ENCODE measurements around the gene RPF1. TPM values are rescaled to one million over a fixed set of nuclear protein-coding genes. Genes with fewer than 3 reads are reported as not detected.

RPF1 gene
- total RNA-seq, 1 donor: 29.3 TPM

GRCh38 chr1:84541679-84542078 lies 62.6 kb downstream of the RPF1 start:
- TF ChIP-seq CTCF (IDR thresholded peaks at IDR 0.05; ENCODE audit: extremely low read depth, low read depth, low read length): no peak
- Histone ChIP-seq H3K4me2 (ENCODE audit: insufficient read depth, low read length) (no peak overlapping the region), H3K4me1 (ENCODE audit: insufficient read depth, low read length) (peaks cover 4% of the 10 kb centered on the region), H3K27ac (ENCODE audit: low read depth, low read length) (no peak overlapping the region), H3K4me3 (ENCODE audit: insufficient read depth, low read length) (no peak overlapping the region), H4K20me1 (ENCODE audit: insufficient read depth, low read length) (no peaks in the 10 kb centered on the region), H3K9me3 (ENCODE audit: low read depth, low read length) (no peaks in the 10 kb centered on the region), H3K36me3 (ENCODE audit: insufficient read depth, low read length) (peaks cover 9% of the 10 kb centered on the region), H2AFZ (ENCODE audit: low read length) (no peak overlapping the region), H3K27me3 (ENCODE audit: insufficient read depth, low read length) (no peaks in the 10 kb centered on the region), H3K79me2 (ENCODE audit: insufficient read depth, low read length) (no peaks in the 10 kb centered on the region)
- no peak for DNase-seq (ENCODE audit: insufficient read length, low spot score, missing footprints)

Other genes with a start within 250 kb of the RPF1 start
- under 0.01 and 0.29 TPM in 2 replicates for gene SAMD13, start 177.6 kb upstream of the RPF1 start, total RNA-seq
- not detected in 2 replicates for gene DNASE2B, start 80.8 kb upstream of the RPF1 start, total RNA-seq
- 1.8 and 2.1 TPM in 2 replicates for gene SPATA1, start 27.1 kb downstream of the RPF1 start, total RNA-seq
- gene GNG5, start 27.3 kb downstream of the RPF1 start, total RNA-seq: 23.5 and 23.6 TPM in 2 replicates
- 13.0 and 18.3 TPM in 2 replicates for gene CTBS, start 95.2 kb downstream of the RPF1 start, total RNA-seq
- 10.9 TPM in 2 replicates for gene SSX2IP, start 211.2 kb downstream of the RPF1 start, total RNA-seq

All from osteoblast (primary cell).